H1 (cell line): ENCODE results near the gene SFT2D1. TPM values are rescaled to one million over a fixed set of nuclear protein-coding genes. Genes with fewer than 3 reads are reported as not detected.

ENCODE experiments used
- CTCF ChIA-PET: fragments of 300-600 bp; sonication (Branson Sonifier 250); formaldehyde crosslinking; loops from one replicate; lab custom pipeline; 2021; ENCODE audit not compliant: partially characterized antibody; lab: Charles Lee
- POLR2A ChIA-PET: fragments of 300-600 bp; sonication (Branson Sonifier 250); formaldehyde crosslinking; loops from one replicate; lab custom pipeline; 2021; ENCODE audit warnings: inconsistent platforms; ENCODE audit not compliant: partially characterized antibody; lab: Charles Lee
- DNase-seq, 2 experiments: peaks; one replicate each; pipeline versions ENCODE4 v3.0.0 to v3.0.0-alpha.2; 2010 to 2022; ENCODE audit warnings: low spot score in 2 of 2, low read depth in 1 of 2, mixed read lengths in 1 of 2
- FAIRE-seq: peaks from 2 replicates; lab custom pipeline; 2011; peaks lifted over from hg19 to GRCh38; lab: Jason Lieb, UNC
- H2AFZ ChIP-seq: 2 replicates; pipeline ENCODE4 v1.8.1; 2012; ENCODE audit warnings: low read length, inconsistent platforms
- H2AK5ac ChIP-seq: 2 replicates; pipeline ENCODE4 v1.6.1; 2013; ENCODE audit warnings: low read depth, low read length
- H2BK120ac ChIP-seq: replicated peaks from 2 replicates; pipeline ENCODE3; 2013; ENCODE audit warnings: low read depth, low read length, inconsistent platforms
- H2BK12ac ChIP-seq: 2 replicates; pipeline ENCODE4 v1.6.1; 2013; ENCODE audit warnings: low read depth, low read length
- H2BK15ac ChIP-seq: 2 replicates; pipeline ENCODE4 v1.6.1; 2013; ENCODE audit warnings: low read length
- H2BK20ac ChIP-seq: 2 replicates; pipeline ENCODE4 v1.6.1; 2013; ENCODE audit warnings: low read length
- H2BK5ac ChIP-seq: 2 replicates; pipeline ENCODE4 v1.6.1; 2013; ENCODE audit warnings: low read depth, low read length
- H3K14ac ChIP-seq: 2 replicates; pipeline ENCODE4 v1.6.1; 2013; ENCODE audit warnings: inconsistent platforms; ENCODE audit not compliant: insufficient read length
- H3K18ac ChIP-seq: 2 replicates; pipeline ENCODE4 v1.6.1; 2013; ENCODE audit warnings: low read length; ENCODE audit errors: extremely low read depth
- H3K23ac ChIP-seq: 2 replicates; pipeline ENCODE4 v1.6.1; 2013; ENCODE audit warnings: inconsistent platforms; ENCODE audit not compliant: insufficient read length
- H3K23me2 ChIP-seq: 2 replicates; pipeline ENCODE4 v1.6.1; 2013; ENCODE audit warnings: low read depth, low read length
- H3K27ac ChIP-seq: 2 replicates; pipeline ENCODE4 v1.6.1; 2011; ENCODE audit warnings: low read depth, low read length, inconsistent platforms
- H3K27me3 ChIP-seq, 4 experiments: replicated peaks in 1 of 4; 1 replicate in 1 of 4; 2 replicates in 3 of 4; pipeline versions ENCODE4 v1.6.1 to v1.8.1; 2011 to 2013; ENCODE audit warnings: low read length in 3 of 4, mild to moderate bottlenecking in 3 of 4, inconsistent platforms in 2 of 4, mixed read lengths in 2 of 4, moderate library complexity in 1 of 4; ENCODE audit not compliant: control insufficient read depth in 3 of 4, insufficient read depth in 3 of 4; ENCODE audit errors: extremely low read depth in 1 of 4
- H3K36me3 ChIP-seq, 4 experiments: 2 replicates each; pipeline versions ENCODE4 v1.6.1 to v1.8.1; 2011 to 2013; ENCODE audit warnings: mild to moderate bottlenecking in 4 of 4, low read length in 3 of 4, moderate library complexity in 2 of 4, control low read depth in 1 of 4, inconsistent platforms in 1 of 4; ENCODE audit not compliant: insufficient read depth in 4 of 4, control insufficient read depth in 2 of 4
- H3K4ac ChIP-seq: replicated peaks from 2 replicates; pipeline ENCODE3; 2013; ENCODE audit warnings: low read length, low read depth, mixed read lengths, inconsistent platforms; ENCODE audit not compliant: insufficient read length
- H3K4me1 ChIP-seq, 4 experiments: replicated peaks in 1 of 4; 1 replicate in 1 of 4; 2 replicates in 3 of 4; pipeline versions ENCODE4 v1.6.1 to v1.8.1; 2011 to 2013; ENCODE audit warnings: low read length in 3 of 4, inconsistent platforms in 2 of 4, mixed read lengths in 1 of 4; ENCODE audit not compliant: insufficient read depth in 4 of 4, control insufficient read depth in 3 of 4
- H3K4me2 ChIP-seq, 2 experiments: 2 replicates each; pipeline versions ENCODE4 v1.6.1 to v1.8.1; 2011 to 2013; ENCODE audit warnings: low read depth in 2 of 2, low read length in 2 of 2, control low read depth in 1 of 2, inconsistent platforms in 1 of 2, mild to moderate bottlenecking in 1 of 2; ENCODE audit not compliant: insufficient read depth in 1 of 2
- H3K4me3 ChIP-seq, 4 experiments: fragments of 200-600, 300-600 bp in 1 of 4; sonication (generic), shearing (Covaris generic), sonication (Bioruptor Twin) in 1 of 4; 2 replicates each; pipeline versions ENCODE4 v1.5.1 to v1.8.1; 2011 to 2016; ENCODE audit warnings: low read length in 4 of 4, low read depth in 3 of 4, control low read depth in 2 of 4, inconsistent platforms in 2 of 4, mild to moderate bottlenecking in 2 of 4, mixed read lengths in 1 of 4, moderate library complexity in 1 of 4; ENCODE audit not compliant: insufficient read depth in 2 of 4; ENCODE audit errors: extremely low read depth in 1 of 4
- H3K56ac ChIP-seq: replicated peaks from 2 replicates; pipeline ENCODE3; 2013; ENCODE audit warnings: low read depth, mild to moderate bottlenecking, mixed read lengths, low read length, inconsistent platforms; ENCODE audit not compliant: insufficient read length
- H3K79me1 ChIP-seq: 2 replicates; pipeline ENCODE4 v1.6.1; 2013; ENCODE audit warnings: low read depth, low read length, control low read depth
- H3K79me2 ChIP-seq, 2 experiments: 2 replicates each; pipeline versions ENCODE4 v1.6.1 to v1.8.1; 2012 to 2013; ENCODE audit warnings: low read length in 2 of 2, mild to moderate bottlenecking in 2 of 2, inconsistent platforms in 1 of 2; ENCODE audit not compliant: insufficient read depth in 2 of 2, control insufficient read depth in 1 of 2
- H3K9ac ChIP-seq, 4 experiments: replicated peaks in 1 of 4; 1 replicate in 1 of 4; 2 replicates in 3 of 4; pipeline versions ENCODE4 v1.6.1 to v1.8.1; 2011 to 2013; ENCODE audit warnings: low read depth in 3 of 4, low read length in 3 of 4, control low read depth in 2 of 4, mild to moderate bottlenecking in 2 of 4, moderate library complexity in 2 of 4, inconsistent platforms in 1 of 4; ENCODE audit errors: extremely low read depth in 1 of 4
- H3K9me3 ChIP-seq, 2 experiments: 2 replicates each; pipeline versions ENCODE4 v1.6.1 to v1.8.1; 2012 to 2013; ENCODE audit warnings: mild to moderate bottlenecking in 2 of 2, moderate library complexity in 2 of 2, control low read depth in 1 of 2, inconsistent platforms in 1 of 2, low read depth in 1 of 2, low read length in 1 of 2, mixed read lengths in 1 of 2; ENCODE audit not compliant: insufficient read depth in 2 of 2
- H4K20me1 ChIP-seq, 2 experiments: replicated peaks in 1 of 2; 2 replicates each; pipeline versions ENCODE3 to v1.8.1; 2011 to 2013; ENCODE audit warnings: inconsistent platforms in 2 of 2, low read length in 2 of 2, mild to moderate bottlenecking in 1 of 2; ENCODE audit not compliant: insufficient read depth in 2 of 2, control insufficient read depth in 1 of 2
- H4K5ac ChIP-seq: 2 replicates; pipeline ENCODE4 v1.6.1; 2013; ENCODE audit warnings: low read length, low read depth, mixed read lengths, inconsistent platforms; ENCODE audit not compliant: insufficient read length
- H4K8ac ChIP-seq: 2 replicates; pipeline ENCODE4 v1.8.0; 2013; ENCODE audit warnings: mild to moderate bottlenecking, moderate library complexity, low read length, inconsistent platforms; ENCODE audit not compliant: insufficient read depth; ENCODE audit errors: extremely low read depth
- H4K91ac ChIP-seq: replicated peaks from 2 replicates; pipeline ENCODE3; 2013; ENCODE audit warnings: low read length, mixed read lengths, inconsistent platforms; ENCODE audit not compliant: insufficient read length
- SIN3A ChIP-seq, 2 experiments: IDR thresholded peaks in 1 of 2; conservative IDR thresholded peaks in 1 of 2; 2 replicates each; pipeline ENCODE4 v1.6.1; 2011 to 2012; ENCODE audit warnings: low read length in 2 of 2, improper control_type of control experiment in 1 of 2, low read depth in 1 of 2, mild to moderate bottlenecking in 1 of 2
- YY1 ChIP-seq: IDR thresholded peaks from 2 replicates; pipeline ENCODE4 v1.6.1; 2011; ENCODE audit warnings: low read depth, mild to moderate bottlenecking, low read length
- WGBS, 2 experiments: shearing (Covaris generic) in 1 of 2; methylation state at CpG; one replicate each; pipeline versions ENCODE4 v1.1.6 to v1.1.7; 2013 to 2015; ENCODE audit warnings: low lambda C conversion rate in 2 of 2, mixed read lengths in 2 of 2, inconsistent platforms in 1 of 2, low coverage in 1 of 2, missing lambda C conversion rate in 1 of 2; ENCODE audit not compliant: insufficient replicate concordance in 2 of 2, insufficient coverage in 1 of 2, insufficient read length in 1 of 2; ENCODE audit errors: extremely low coverage in 1 of 2, missing lambda C conversion rate in 1 of 2; 5-methylcytosine and 5-hydroxymethylcytosine counted together
- polyA plus RNA-seq, 7 experiments: library from polyadenylated mRNA; depleted of rRNA in 3 of 7; stranded (reverse) in 5 of 7; unstranded in 2 of 7; fragments of >200 nt in 5 of 7; fragments of 200-250 nt in 2 of 7; gene quantifications; 1 replicate in 5 of 7; 2 replicates in 1 of 7; 4 replicates in 1 of 7; pipeline versions ENCODE4 v1.2.1 to v1.2.3, GENCODE V29; 2011 to 2013; ENCODE audit warnings: missing spikeins in 2 of 7, mixed read lengths in 2 of 7
- total RNA-seq: library from RNA; stranded (reverse); fragmentation: NEBNext Ultra II Directional; extraction: Animal tissue kit (Norgen Biotek cat#: 25700); gene quantifications from 2 replicates; pipeline ENCODE4 v1.2.1, GENCODE V29; 2021

Gene SFT2D1
- total and polyA plus RNA-seq, 2 of the 8 experiments (the other 6 are each of a cell fraction or from before 2014, with no cell fraction given), result 52.3 to 76.1 TPM

DNA sequence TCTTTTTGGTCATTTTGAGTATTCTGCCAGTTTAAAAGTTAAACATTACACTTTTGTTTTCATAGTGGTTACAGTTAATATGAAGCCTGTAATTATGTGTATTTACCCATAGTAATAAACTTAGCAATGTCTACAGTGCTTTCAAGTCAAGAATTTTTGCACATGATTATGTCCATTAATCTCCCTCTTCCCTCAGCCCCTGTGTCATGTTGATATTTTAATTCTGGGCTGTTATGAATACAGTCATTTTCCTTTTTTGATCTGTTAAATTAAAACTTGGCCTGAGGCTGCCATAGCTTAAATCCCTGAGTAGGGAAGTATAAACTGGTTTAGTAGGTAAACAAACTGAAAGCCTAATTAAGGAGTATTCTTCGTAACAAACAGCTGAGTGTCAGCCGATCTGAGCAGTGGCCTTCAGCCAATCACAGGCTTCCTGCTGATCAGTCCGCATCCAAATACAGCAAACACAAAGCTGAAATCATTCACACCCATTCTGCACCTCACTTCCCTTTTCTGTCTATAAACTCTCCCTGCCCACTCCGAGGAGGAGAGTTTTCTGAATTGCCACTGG is 9.5 kb upstream of the SFT2D1 start:
- H4K91ac ChIP-seq, result no peak overlapping the region
- no peak overlapping the region for H2AK5ac ChIP-seq
- no peak overlapping the region for H4K5ac ChIP-seq
- no peak overlapping the region for H3K4me3 ChIP-seq
- no peak overlapping the region for H2BK120ac ChIP-seq
- ChIA-PET POLR2A (interaction anchor here (0.8 to 1.0 kb wide), 2 partner anchors 14 to 25 kb away, joined by 3 read pairs; no protein-coding TSS in a partner anchor), CTCF (interaction anchor here (0.8 kb wide), 1 partner anchor 41 kb away, joined by 3 read pairs; no protein-coding TSS in a partner anchor)
- DNase-seq (no peak), FAIRE-seq (peak; percentile 82)
- 0 out of 7 replicates have a peak, but pooled peaks cover 0 to 2% (median 0%) of the 10 kb centered on the region in 4 experiments for H3K27me3 ChIP-seq
- H3K4ac ChIP-seq, result no peak overlapping the region
- H3K23me2 ChIP-seq, result peaks cover 2% of the 10 kb centered on the region; the same call in 1 of the 2 replicates
- H2BK20ac ChIP-seq, result no peak overlapping the region
- H3K79me1 ChIP-seq, result no peaks in the 10 kb centered on the region
- H3K4me1 ChIP-seq, result peaks cover 0 to 4% (median 3%) of the 10 kb centered on the region in 4 experiments; a peak in 4 of 7 replicates
- H3K56ac ChIP-seq, result no peak overlapping the region
- H4K8ac ChIP-seq, result no peak overlapping the region
- H3K27ac ChIP-seq, result no peak overlapping the region
- no peaks in the 10 kb centered on the region for H3K36me3 ChIP-seq
- no peak overlapping the region for H2AFZ ChIP-seq
- 47% methylated on average over 4 of the region's 4 CpGs; no CpG with 5 or more reads in 1 of the 2 experiments for WGBS, 2 experiments
- no peak overlapping the region for H2BK5ac ChIP-seq
- H2BK15ac ChIP-seq, result no peak overlapping the region
- peak overlapping the region in 1 of 4 experiments; percentile 48; a peak in 1 of 7 replicates for H3K9ac ChIP-seq
- H3K79me2 ChIP-seq, result no peaks in the 10 kb centered on the region
- H3K18ac ChIP-seq, result no peak overlapping the region
- 0 out of 4 replicates have a peak overlapping the region, but pooled peaks of 1 of the 2 experiments have one; percentile 5 for H3K4me2 ChIP-seq
- no peaks in the 10 kb centered on the region for H4K20me1 ChIP-seq
- no peaks in the 10 kb centered on the region for H3K9me3 ChIP-seq
- no peak overlapping the region for H3K23ac ChIP-seq
- H2BK12ac ChIP-seq, result no peak overlapping the region
- no peak overlapping the region for H3K14ac ChIP-seq
- 0 out of 4 replicates have a peak, but pooled peaks have one; percentile 35 to 37 for TF ChIP-seq SIN3A (conservative IDR thresholded peaks at IDR 0.05 in 1 of 2, IDR thresholded peaks at IDR 0.05 in 1 of 2; ENCODE audit: low read depth in 1 of 2, low read length in 2 of 2)
- no peak for TF ChIP-seq YY1
